T-helper 22 cell (primary cell): ENCODE results near the gene SENP5.

ENCODE experiments used
- DNase-seq: peaks from one replicate; pipeline ENCODE4 v3.0.0-alpha.2; 2020; ENCODE audit warnings: low read depth

The SENP5 gene

DNA sequence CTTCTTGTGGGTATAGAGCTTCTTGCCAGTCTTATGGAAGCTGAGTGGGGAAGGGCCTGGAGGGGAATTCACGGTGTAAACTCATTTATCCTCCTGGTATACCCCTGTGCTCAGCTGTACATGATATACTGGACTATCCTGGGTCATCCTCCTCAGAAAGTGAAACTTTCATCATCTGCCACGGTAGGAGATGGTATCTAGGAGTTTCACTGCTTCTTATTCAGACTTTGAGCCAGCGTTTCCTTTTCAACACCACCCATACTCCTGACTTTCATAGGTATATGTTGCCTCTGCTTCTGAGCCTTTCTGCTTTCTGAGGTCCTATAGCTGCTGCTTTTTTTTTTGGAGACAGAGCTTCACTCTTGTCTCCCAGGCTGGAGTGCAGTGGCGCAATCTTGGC, 15.6 kb downstream of the SENP5 start:
- DNase-seq: no peak

DNA sequence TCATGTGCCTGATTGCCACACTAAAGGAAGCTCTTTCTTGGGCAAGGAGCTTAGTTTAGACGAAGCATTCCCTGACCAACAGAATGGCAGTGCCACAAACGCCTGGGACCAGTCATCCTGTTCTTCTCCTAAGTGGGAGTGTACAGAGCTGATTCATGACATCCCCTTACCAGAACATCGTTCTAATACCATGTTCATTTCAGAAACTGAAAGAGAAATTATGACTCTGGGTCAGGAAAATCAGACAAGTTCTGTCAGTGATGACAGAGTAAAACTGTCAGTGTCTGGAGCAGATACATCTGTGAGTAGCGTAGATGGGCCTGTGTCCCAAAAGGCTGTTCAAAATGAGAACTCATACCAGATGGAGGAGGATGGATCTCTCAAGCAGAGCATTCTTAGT, 18.4 kb downstream of the SENP5 start:
- DNase-seq: no peak

GRCh38 chr3:196889844-196890708, 22.4 kb downstream of the SENP5 start:
- no peak for DNase-seq

DNA sequence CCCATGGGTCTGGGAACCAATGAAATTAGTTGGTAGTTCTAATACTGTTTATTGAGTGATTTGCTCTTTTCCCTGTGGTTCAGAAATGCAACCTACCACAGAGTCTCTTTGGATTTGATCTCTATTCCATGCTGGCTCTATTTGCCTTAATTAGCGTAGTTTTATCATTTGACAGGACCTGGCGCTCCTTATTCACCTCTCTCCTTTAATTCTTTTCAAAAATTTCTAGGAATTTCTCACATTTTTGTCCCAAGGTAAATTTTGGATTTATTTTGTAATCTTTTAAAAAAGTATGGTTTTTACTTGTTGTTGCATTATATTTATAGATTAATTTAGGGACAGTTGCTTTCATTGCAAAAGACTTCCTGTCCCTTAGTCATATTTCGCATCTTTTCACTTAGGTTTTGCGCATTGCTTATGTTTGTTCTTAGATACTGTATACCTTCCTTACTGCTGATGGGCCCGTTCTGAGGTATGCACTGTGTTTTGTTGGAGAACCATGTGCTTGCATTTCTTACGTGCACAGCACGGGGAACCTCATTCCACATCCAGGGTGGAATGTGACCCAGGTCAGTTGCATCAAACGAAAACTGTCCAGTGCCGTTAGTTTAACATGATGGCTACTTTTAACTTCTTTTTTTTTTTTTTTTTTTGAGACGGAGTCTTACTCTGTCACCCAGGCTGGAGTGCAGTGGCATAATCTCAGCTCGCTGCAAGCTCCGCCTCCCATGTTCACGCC, 27.0 kb downstream of the SENP5 start:
- no peak for DNase-seq

- no peak for DNase-seq
Measured at GRCh38 chr3:196896229-196896628, 28.5 kb downstream of the SENP5 start.

DNA sequence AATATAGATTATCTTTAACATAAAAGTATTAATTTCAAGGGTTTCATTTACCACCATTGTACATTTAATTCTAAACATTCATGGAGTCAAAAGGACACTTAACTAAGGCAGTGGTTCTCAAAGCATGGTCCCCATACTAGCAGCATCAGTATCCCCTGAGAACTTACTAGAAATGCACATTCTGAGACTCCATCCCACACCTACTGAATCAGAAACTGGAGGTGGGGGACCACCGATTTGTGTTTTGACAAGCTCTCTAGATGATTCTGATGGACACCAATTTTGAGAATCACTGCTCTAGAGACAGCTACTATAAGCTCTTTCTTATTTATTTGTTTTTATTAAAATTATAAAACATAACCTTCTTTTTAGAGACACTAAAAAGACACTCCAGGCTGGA, 34.0 kb downstream of the SENP5 start:
- no peak for DNase-seq

GRCh38 chr3:196902296-196902695, 34.6 kb downstream of the SENP5 start:
- DNase-seq: no peak

DNA sequence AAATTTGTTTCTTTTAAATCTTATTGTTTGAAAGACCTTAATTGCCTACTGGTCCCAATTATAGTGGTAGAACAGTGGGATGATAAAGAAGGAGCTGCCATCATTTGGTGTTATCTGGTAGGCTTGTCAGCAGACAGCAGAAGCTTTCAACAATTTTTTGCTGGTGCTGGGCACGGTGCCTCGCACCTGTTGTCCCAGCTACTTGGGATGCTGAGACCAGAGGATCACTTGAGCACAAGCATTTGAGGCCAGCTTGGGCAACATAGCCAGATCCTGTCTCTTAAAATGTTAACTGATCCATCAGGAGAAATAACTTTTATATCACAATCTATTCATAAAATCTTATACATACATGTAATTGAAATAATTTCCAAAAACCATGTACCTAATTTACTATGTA, 36.0 kb downstream of the SENP5 start:
- no peak for DNase-seq

DNA sequence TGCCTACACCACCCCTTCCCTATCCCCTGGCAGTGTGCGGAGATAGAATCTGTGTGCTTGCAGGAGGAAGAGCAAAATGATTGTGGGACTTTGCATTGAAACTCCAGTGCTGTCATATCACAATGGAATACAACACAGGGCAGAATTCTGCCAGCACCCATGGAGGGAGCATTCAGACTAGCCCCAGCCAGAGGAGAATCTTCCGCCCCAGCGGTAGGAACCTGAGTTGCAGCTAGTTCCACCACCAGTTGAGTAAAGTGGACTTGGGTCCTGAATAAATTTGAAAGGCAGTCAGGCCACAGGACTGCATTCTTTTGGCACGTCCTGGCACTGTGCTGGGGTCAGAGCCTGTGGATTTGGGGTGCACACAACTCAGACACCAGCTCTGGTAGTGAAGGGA, 47.1 kb downstream of the SENP5 start:
- DNase-seq: no peak

DNA sequence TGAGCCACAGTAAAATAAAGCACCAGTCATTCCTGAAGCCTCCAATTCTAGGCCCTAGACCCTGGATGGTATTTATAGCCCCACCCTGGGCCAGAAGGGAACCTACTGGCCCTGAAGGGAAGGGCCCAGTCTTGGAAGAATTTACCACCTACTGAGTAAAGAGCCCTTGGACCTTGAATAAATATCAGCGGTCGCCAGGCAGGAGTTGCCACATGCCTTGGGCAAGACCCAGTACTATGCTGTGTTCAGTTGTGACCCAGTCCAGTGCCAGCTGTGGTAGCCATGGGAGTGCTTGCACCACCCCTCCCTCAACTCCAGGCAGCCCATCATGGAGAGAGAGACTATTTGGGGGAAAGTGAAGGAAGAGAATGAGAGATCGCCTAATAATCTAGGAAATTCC, 47.7 kb downstream of the SENP5 start:
- DNase-seq: no peak

DNA sequence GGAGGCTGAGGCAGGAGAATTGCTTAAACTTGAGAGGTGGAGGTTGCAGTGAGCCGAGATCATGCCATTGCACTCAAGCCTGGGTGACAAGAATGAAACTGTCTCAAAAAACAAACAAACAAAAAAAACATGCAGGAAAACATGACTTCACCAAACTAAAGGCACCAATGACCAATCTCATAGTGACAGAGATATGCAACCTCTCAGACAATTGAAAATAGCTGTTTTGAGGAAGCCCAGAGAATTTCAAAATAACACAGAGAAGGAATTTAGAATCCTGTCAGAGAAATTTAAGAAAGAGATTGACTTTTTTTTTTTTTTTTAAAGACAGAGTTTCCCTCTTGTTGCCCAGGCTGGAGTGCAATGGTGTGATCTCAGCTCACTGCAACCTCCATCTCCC, 48.5 kb downstream of the SENP5 start:
- no peak for DNase-seq

GRCh38 chr3:196916995-196917394, 49.3 kb downstream of the SENP5 start:
- no peak for DNase-seq

DNA sequence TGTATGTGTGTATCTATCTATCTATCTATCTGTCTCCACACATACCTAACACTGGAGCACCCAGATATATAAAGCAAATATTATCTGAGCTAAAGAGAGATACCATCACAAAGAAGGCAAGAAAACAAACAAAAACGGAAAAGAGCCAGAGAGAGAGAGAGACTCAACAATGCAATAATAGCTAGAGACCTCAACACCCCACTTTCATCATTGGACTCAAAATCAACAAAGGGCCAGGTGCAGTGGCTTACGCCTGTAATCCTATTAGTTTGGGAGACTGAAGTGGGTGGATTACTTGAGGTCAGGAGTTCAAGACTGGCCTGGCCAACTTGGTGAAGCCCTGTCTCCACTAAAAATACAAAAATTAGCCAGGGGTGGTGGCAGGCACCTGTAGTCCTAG, 51.2 kb downstream of the SENP5 start:
- no peak for DNase-seq

GRCh38 chr3:196920733-196921132, 53.0 kb downstream of the SENP5 start:
- DNase-seq: no peak

GRCh38 chr3:196927571-196928453, 60.1 kb downstream of the SENP5 start:
- no peak for DNase-seq

GRCh38 chr3:196931157-196931556, 63.4 kb downstream of the SENP5 start:
- no peak for DNase-seq

GRCh38 chr3:196931828-196932587, 64.3 kb downstream of the SENP5 start:
- no peak for DNase-seq

GRCh38 chr3:196932600-196932999, 64.9 kb downstream of the SENP5 start:
- DNase-seq: no peak

- no peak for DNase-seq
Measured at GRCh38 chr3:196936288-196936687, 68.6 kb downstream of the SENP5 start.

DNA sequence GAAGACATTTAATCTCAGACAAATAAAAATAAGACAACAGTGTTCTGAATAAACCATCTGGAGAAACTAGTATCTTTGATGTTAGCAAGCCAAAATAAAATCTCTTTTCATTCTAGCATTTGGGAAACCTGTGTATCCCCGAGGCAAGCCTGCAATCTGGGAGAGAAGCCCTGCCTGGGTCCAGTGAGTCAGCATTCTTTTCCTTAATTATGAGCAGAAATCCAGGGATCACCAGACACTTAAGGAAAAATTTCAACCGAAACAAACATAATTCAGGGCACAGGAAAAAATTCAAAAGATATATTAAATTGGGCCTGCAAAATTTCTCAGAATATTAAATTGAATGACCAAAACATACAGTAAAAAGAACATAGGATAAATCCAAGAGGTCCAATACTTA, 70.4 kb downstream of the SENP5 start:
- DNase-seq: no peak

GRCh38 chr3:196938576-196938975, 70.9 kb downstream of the SENP5 start:
- DNase-seq: no peak

GRCh38 chr3:196941729-196942225, 74.1 kb downstream of the SENP5 start:
- peak; percentile 48 for DNase-seq
